MM.1S (cell line): ENCODE results near the gene TLK1.

ENCODE experiments used
- CTCF ChIP-seq: fragments of 300-600 bp; sonication (generic); IDR thresholded peaks from 2 replicates; pipeline ENCODE4 v1.5.1; 2016; ENCODE audit warnings: antibody characterized with exemption, low read length, mixed read lengths
- EZH2 ChIP-seq: fragments of 300-600 bp; sonication (generic); optimal IDR thresholded peaks from 2 replicates; pipeline ENCODE3; 2017; ENCODE audit warnings: low read depth, mild to moderate bottlenecking, antibody characterized with exemption, low read length, mixed read lengths

GRCh38 chr2:171150694-171151285 lies 9.9 kb downstream of the TLK1 start:
- TF ChIP-seq EZH2 (no peak), CTCF (no peak)
